ENCODE results near the gene CLDN6. TPM values are rescaled to one million over a fixed set of nuclear protein-coding genes. Genes with fewer than 3 reads are reported as not detected.

CLDN6 gene
- total and polyA plus RNA-seq, 2 of the 13 experiments (the other 11 are each of a cell fraction or from before 2014, with no cell fraction given) = 5.9 to 7.6 TPM

DNA sequence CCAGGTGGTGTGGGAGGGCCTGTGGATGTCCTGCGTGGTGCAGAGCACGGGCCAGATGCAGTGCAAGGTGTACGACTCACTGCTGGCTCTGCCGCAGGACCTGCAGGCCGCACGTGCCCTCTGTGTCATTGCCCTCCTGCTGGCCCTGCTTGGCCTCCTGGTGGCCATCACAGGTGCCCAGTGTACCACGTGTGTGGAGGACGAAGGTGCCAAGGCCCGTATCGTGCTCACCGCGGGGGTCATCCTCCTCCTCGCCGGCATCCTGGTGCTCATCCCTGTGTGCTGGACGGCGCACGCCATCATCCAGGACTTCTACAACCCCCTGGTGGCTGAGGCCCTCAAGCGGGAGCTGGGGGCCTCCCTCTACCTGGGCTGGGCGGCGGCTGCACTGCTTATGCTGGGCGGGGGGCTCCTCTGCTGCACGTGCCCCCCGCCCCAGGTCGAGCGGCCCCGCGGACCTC is 4.5 kb downstream of the CLDN6 start (continued):
- TF ChIP-seq, protein P1, sequence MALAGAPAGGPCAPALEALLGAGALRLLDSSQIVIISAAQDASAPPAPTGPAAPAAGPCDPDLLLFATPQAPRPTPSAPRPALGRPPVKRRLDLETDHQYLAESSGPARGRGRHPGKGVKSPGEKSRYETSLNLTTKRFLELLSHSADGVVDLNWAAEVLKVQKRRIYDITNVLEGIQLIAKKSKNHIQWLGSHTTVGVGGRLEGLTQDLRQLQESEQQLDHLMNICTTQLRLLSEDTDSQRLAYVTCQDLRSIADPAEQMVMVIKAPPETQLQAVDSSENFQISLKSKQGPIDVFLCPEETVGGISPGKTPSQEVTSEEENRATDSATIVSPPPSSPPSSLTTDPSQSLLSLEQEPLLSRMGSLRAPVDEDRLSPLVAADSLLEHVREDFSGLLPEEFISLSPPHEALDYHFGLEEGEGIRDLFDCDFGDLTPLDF (CRISPR knock-in tag; IDR thresholded peaks at IDR 0.05) = no peak
- 0 out of 2 replicates have a peak, but pooled peaks have one; percentile 48 for TF ChIP-seq ZNF547 (CRISPR knock-in tag; IDR thresholded peaks at IDR 0.05)
- 0 out of 2 replicates have a peak, but pooled peaks have one; percentile 5 for TF ChIP-seq YEATS2 (CRISPR knock-in tag; IDR thresholded peaks at IDR 0.05; ENCODE audit: borderline replicate concordance)
- TF ChIP-seq ZBTB7B (CRISPR knock-in tag; IDR thresholded peaks at IDR 0.05) = peak; percentile 34; the same call in 1 of the 2 replicates
- no peak for TF ChIP-seq ZFX (CRISPR knock-in tag; IDR thresholded peaks at IDR 0.05; ENCODE audit: low read depth)
- TF ChIP-seq ESRRA (CRISPR knock-in tag; IDR thresholded peaks at IDR 0.05; ENCODE audit: low read depth) = no peak
- TF ChIP-seq, protein P2, sequence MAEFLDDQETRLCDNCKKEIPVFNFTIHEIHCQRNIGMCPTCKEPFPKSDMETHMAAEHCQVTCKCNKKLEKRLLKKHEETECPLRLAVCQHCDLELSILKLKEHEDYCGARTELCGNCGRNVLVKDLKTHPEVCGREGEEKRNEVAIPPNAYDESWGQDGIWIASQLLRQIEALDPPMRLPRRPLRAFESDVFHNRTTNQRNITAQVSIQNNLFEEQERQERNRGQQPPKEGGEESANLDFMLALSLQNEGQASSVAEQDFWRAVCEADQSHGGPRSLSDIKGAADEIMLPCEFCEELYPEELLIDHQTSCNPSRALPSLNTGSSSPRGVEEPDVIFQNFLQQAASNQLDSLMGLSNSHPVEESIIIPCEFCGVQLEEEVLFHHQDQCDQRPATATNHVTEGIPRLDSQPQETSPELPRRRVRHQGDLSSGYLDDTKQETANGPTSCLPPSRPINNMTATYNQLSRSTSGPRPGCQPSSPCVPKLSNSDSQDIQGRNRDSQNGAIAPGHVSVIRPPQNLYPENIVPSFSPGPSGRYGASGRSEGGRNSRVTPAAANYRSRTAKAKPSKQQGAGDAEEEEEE (CRISPR knock-in tag; IDR thresholded peaks at IDR 0.05; ENCODE audit: borderline replicate concordance) = no peak
- TF ChIP-seq, protein P3, sequence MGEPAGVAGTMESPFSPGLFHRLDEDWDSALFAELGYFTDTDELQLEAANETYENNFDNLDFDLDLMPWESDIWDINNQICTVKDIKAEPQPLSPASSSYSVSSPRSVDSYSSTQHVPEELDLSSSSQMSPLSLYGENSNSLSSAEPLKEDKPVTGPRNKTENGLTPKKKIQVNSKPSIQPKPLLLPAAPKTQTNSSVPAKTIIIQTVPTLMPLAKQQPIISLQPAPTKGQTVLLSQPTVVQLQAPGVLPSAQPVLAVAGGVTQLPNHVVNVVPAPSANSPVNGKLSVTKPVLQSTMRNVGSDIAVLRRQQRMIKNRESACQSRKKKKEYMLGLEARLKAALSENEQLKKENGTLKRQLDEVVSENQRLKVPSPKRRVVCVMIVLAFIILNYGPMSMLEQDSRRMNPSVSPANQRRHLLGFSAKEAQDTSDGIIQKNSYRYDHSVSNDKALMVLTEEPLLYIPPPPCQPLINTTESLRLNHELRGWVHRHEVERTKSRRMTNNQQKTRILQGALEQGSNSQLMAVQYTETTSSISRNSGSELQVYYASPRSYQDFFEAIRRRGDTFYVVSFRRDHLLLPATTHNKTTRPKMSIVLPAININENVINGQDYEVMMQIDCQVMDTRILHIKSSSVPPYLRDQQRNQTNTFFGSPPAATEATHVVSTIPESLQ (CRISPR knock-in tag; conservative IDR thresholded peaks at IDR 0.05) = no peak
- no peak for TF ChIP-seq ELF1 (CRISPR knock-in tag; IDR thresholded peaks at IDR 0.05)
- TF ChIP-seq ZNF251 (CRISPR knock-in tag; IDR thresholded peaks at IDR 0.05) = no peak
- no peak for TF ChIP-seq TMF1 (CRISPR knock-in tag; IDR thresholded peaks at IDR 0.05; ENCODE audit: low read depth)
- TF ChIP-seq NFATC3 (CRISPR knock-in tag; IDR thresholded peaks at IDR 0.05) = no peak
- TF ChIP-seq, protein P4, sequence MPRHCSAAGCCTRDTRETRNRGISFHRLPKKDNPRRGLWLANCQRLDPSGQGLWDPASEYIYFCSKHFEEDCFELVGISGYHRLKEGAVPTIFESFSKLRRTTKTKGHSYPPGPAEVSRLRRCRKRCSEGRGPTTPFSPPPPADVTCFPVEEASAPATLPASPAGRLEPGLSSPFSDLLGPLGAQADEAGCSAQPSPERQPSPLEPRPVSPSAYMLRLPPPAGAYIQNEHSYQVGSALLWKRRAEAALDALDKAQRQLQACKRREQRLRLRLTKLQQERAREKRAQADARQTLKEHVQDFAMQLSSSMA (CRISPR knock-in tag; IDR thresholded peaks at IDR 0.05) = no peak
- TF ChIP-seq HHEX (CRISPR knock-in tag; IDR thresholded peaks at IDR 0.05) = no peak
- TF ChIP-seq KDM5B (CRISPR knock-in tag; IDR thresholded peaks at IDR 0.05; ENCODE audit: borderline replicate concordance) = 0 out of 2 replicates have a peak, but pooled peaks have one; percentile 30
- TF ChIP-seq ZNF446 (CRISPR knock-in tag; IDR thresholded peaks at IDR 0.05) = no peak
- TF ChIP-seq SRSF9 (IDR thresholded peaks at IDR 0.05; ENCODE audit: borderline replicate concordance, insufficient read depth, low read depth, low read length, poor library complexity, severe bottlenecking) = no peak
- TF ChIP-seq ZNF615 (CRISPR knock-in tag; IDR thresholded peaks at IDR 0.05; ENCODE audit: borderline replicate concordance) = no peak
- TF ChIP-seq, protein P5, sequence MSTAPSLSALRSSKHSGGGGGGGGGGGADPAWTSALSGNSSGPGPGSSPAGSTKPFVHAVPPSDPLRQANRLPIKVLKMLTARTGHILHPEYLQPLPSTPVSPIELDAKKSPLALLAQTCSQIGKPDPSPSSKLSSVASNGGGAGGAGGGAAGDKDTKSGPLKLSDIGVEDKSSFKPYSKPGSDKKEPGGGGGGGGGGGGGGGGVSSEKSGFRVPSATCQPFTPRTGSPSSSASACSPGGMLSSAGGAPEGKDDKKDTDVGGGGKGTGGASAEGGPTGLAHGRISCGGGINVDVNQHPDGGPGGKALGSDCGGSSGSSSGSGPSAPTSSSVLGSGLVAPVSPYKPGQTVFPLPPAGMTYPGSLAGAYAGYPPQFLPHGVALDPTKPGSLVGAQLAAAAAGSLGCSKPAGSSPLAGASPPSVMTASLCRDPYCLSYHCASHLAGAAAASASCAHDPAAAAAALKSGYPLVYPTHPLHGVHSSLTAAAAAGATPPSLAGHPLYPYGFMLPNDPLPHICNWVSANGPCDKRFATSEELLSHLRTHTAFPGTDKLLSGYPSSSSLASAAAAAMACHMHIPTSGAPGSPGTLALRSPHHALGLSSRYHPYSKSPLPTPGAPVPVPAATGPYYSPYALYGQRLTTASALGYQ (CRISPR knock-in tag; IDR thresholded peaks at IDR 0.05) = no peak
- peak; percentile 47; the same call in 1 of the 2 replicates for TF ChIP-seq ZNF563 (CRISPR knock-in tag; IDR thresholded peaks at IDR 0.05)
- no peak for TF ChIP-seq CAMTA2 (CRISPR knock-in tag; IDR thresholded peaks at IDR 0.05; ENCODE audit: borderline replicate concordance)
